ENCODE data around the gene TDP2. TPM values are rescaled to one million over a fixed set of nuclear protein-coding genes. Genes with fewer than 3 reads are reported as not detected.
"Not testable (repeated sequence)": the region's sequence is repeated elsewhere in the genome, so short reads cannot be mapped to it uniquely, and the experiment has no call there.

Gene TDP2
- polyA plus RNA-seq, 12 donors: 23.6 to 60.3 (median 30.2) TPM; not detected in 1

DNA sequence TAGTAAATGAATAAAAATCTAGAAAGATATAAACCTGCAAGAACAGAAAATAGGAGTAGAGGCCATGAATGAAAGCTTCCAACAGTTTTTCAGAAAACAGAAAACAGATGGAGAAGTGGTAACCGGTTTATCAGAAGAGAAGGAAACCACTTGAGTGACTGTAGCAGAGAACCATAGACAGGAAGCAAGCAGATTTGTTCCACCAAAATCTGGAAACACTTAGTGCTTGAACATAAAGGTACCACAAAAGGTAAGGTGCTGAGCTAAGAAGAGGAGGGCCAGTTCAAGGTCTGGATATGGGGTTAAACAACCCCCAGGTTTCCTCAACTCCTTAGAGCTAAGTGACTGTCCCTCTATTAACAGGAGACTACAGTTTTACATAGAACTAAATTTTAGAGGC is 11.5 kb downstream of the TDP2 start:
- DNase-seq: no peak

GRCh38 chr6:24650365-24650764 is 16.3 kb downstream of the TDP2 start:
- DNase-seq: no peak

GRCh38 chr6:24649691-24650090 is 17.0 kb downstream of the TDP2 start:
- DNase-seq: no peak

DNA sequence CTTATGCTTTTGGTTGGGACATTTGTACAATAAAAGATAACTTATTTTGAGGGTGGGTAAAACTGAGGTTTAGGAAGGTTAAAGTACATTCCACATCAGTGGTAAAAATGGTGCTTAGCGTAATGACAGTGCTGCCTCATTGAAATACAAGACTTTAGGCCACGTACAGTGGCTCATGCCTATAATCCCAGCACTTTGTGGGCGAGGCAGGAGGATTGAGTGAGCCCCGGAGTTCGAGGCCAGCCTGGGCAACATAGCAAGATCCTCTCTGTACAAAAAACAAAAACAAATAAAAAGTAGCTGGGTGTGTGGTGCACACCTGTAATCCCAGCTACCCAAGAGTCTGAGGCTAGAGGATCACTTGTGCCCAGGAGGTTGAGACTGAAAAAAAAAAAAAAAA is 18.4 kb downstream of the TDP2 start:
- no peak for DNase-seq

DNA sequence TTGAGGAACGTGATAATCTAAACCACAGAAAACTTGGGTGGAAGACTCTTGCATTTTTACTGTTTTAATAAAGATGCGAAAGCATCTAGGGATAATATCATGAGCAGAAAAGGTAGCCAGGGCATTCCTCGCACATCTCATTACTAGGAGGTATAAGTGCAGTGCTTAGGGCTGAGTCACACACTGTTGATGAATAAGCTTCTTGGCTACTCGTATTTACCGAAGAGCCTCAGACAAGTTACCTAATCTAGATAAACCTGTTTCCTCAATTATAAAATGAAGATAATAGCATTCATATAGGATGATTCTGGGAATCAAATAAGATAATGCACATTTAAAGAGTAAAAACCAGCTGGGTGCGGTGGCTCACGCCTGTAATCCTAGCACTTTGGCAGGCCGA is 19.9 kb downstream of the TDP2 start:
- no peak for DNase-seq

- DNase-seq: no peak
These were observed 22.3 kb downstream of the TDP2 start for GRCh38 chr6:24644377-24644776.

DNA sequence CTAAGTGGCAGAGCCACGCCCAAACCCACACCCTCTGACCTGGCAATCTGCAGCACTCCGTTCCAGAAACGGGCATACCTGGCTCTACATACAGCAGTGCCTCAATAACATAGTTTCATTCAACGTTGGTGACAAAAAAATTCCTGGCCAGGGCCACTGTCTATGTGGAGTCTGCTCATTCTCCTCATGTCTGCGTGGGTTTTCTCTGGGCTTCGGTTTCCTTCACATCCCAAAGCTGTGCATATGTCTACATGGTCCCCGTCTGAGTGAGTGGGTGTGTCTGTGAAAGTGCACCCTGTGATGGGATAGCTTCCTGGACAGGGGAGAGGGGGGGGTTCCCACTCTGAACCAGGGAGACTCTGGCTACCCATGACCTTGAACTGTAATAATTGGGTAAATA is 22.8 kb downstream of the TDP2 start:
- DNase-seq: no peak

- no peak for DNase-seq
These were observed 24.6 kb downstream of the TDP2 start for GRCh38 chr6:24642061-24642460.

- DNase-seq: not testable (repeated sequence)
These were observed 26.1 kb downstream of the TDP2 start for GRCh38 chr6:24640631-24641030.

GRCh38 chr6:24640166-24640565 is 26.5 kb downstream of the TDP2 start:
- DNase-seq: no peak

DNA sequence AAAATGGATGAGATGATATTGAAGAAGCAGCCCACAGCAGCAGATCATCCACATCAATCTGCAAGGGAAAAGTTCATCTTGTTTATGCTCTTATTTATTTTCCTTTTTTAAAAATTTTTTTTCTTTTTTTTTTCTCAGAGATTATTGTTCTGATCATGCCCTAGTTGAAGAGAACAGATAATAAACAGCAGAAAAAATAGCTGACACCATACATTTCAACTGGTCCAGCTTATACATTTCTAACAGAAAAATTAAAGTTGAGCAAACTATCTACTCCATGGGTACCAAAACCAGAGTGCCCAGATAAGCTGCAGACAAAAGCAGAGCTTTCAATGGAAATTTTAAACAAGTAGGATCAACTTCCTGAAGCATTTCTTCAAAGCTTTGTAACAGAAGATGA is 30.0 kb downstream of the TDP2 start:
- DNase-seq: no peak

GRCh38 chr6:24632573-24632972 is 34.1 kb downstream of the TDP2 start:
- DNase-seq: no peak

DNA sequence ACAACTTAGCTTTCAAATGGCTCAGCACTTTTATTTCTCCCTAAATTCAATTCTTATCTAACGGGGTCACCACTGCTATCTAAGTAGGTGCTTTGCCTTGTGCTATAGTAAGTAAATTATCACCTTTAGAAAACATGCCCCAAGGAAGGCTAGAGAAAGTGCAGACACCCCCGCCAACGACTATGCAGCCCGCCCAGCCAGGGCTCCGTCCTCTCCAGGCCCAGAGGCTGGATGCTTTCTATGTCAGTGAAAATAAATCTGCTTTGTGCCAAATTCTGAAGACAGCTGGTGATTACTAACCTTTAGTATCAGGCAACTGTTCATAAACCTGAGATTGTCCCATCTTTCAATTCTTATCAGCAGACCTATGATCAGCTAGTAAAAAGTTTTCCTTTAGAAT is 35.0 kb downstream of the TDP2 start:
- DNase-seq: no peak

DNA sequence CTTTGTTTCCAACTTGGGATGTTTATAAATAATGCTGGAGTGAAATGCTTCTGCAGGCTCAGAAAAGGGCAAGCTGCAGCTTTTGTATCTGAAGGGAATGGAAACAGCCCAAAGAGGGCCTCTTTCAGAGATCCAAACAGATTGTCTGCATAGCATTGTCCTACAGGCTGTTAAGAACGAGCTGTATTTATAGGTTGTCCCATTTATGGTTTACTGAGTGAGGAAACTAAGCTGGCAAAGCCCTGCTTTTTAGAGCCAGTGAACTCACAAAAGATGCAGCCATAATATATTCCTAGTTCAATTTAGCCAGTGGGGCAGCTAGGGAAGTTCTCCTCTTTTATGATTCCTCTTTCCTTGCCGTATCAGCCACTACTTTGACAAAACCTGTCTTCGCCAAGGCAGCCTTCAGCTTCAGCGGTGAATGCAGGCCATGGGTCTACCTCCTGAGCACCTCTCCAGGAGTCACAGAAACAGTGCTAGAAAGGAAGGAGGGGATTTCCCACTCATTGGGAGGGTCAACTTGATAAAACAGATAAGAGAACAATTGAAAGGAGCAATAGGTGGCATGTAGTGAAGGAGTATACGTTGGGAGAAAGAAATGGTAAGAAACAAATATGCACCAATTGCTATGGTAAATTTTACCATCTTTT is 35.7 kb downstream of the TDP2 start:
- DNase-seq: no peak

- DNase-seq: no peak
These were observed 44.9 kb downstream of the TDP2 start for GRCh38 chr6:24621626-24622289.

DNA sequence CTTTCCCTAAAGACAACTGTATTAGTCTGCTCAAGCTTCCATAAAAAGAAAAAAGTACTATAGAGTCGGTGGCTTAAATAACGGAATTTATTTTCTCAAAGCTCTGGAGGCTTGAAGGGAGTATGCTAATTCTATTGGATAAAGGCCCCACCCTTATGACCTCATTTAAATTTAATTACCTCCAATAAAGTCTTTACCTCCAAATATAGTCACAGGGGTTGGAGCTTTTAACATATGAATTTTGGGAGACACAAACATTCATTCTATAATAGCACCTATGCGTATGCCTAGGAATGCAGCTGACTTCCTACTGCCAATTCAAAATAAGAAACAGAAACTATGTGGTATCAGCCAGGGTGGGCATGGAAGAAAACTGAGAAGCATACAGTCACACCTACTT is 46.1 kb downstream of the TDP2 start:
- no peak for DNase-seq

DNA sequence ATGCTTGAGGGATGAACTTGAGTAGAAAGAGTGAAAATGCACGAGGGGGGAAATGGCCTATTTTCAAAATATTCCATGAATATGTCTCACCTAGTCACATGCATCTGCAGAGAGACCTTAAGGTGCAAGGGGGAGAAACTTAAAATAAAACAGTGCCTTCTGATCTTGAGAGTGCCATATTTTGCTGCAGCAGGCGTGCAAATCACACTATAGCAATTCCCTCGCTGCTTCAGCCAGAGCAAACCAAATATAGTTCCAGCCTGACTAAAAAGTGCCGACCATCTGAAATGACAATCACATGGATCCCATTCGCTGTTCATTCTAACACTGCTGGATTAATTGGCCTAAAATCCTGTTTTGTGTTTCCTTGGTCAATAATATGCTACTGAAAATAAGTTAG is 47.0 kb downstream of the TDP2 start:
- DNase-seq: no peak

- DNase-seq: no peak
These were observed 52.1 kb downstream of the TDP2 start for GRCh38 chr6:24614648-24615047.

GRCh38 chr6:24614043-24614420 is 52.7 kb downstream of the TDP2 start:
- DNase-seq: no peak

DNA sequence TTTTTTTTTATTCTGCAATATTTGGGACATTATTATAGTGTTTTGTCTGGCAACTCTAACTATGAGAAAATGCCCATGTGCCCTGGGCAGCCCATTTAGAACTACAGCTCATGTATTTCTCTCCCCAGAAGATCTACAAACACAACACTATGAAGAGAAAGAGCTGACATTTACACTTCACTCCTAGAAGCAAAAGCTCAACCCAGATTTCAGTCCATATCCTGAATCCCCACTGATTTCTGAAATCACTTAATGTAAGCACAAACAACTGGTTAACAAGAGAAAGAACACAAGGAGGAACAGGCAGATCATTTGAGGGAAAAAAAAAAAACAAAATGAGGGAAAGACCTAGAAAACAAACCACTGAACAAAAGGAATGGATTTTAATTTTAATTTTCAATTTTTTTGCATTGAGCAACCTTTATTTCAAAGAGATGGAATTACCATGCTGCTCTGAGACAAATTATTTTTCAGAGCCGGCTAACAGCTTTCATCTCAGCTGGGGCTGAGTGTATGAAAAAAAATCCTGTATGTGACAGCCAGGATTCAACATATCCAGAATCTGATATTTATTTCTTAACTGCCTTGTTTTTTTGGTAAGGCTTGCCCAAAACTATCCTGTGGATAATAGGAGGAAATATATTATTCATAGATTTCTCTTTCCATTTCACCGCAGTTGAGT is 53.2 kb downstream of the TDP2 start:
- DNase-seq: no peak

DNA sequence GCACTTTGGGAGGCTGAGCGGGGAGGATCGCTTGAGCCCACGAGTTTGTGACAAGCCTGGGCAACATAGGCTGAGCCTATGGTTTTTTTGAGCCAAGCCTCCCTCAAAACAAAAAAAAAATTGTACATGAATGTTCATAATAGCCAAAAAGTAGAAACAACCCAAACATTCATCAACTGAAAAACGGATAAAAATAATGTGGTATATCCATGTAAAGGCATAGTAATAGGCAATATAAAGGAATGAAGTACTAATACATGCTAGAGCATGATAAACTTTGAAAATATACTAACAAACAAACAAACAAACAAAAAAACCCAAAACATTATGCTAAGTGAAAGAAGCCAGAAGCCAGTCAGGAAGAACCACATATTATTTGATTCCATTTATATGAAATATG is 56.0 kb downstream of the TDP2 start:
- no peak for DNase-seq

DNA sequence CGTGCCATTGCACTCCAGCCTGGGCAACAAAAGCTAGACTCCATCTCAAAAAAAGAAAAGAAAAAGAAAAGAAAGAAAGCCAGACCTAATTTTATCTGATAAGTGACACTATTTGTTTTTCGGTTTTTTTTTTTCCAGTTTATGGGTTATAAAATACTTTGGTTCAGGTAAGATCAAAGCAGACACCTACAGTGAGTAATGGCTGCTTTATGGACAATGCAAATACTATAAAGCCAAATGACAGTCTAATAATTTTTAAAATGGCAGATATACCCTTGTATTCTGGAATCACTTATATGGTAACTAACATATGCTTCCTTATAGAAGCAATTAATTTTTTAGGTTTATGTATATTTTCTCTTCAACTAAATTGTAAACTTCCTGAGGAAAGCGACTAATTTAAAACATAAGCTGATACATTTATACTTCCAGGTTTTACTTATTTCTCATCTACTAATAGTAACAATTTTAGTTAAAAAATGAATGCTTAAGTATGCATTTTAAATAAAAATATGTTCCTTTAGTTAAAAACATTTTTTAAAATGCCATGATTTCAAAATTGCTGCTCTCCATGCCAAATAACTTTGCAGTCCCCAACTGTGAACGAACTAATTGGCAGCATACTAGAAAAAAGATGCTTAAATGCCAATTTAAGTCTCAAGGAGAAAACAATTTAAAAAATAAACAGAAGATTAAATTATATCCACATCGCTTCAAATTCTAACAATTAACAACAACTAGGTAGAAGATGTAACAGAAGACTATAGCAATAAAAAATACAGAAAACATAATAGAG is 59.2 kb downstream of the TDP2 start:
- no peak for DNase-seq
